HG03039 (cell line): ENCODE measurements around the gene ARHGEF6.
"Not testable (repeated sequence)": the region's sequence is repeated elsewhere in the genome, so short reads cannot be mapped to it uniquely, and the experiment has no call there.

Experiments
- ATAC-seq: cut with Tn5 transposase; IDR thresholded peaks from one replicate; pipeline ENCODE4 v1.9.1; 2021; ENCODE audit warnings: mild to moderate bottlenecking, moderate library complexity; ENCODE audit not compliant: unreplicated experiment

Gene ARHGEF6

DNA sequence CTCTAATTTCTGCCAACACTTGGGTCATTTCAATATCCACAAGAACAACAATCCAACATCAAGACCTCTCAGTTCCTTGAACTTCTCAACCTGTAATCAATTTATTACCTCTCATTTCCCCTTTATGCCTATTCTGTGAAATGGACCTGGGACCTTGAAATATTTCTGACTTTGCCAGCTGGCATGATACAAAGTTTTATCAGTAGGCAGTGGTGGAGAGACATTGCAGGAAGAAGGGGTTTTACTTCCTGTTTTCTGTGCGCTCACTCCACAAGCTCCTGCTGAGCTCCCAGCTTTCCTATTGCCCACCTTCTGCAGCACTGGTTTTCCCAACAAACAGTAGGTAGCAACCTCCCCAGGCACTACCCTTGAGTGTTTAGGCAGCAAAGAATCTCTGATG lies 3.5 kb upstream of the ARHGEF6 start:
- ATAC-seq = no peak

DNA sequence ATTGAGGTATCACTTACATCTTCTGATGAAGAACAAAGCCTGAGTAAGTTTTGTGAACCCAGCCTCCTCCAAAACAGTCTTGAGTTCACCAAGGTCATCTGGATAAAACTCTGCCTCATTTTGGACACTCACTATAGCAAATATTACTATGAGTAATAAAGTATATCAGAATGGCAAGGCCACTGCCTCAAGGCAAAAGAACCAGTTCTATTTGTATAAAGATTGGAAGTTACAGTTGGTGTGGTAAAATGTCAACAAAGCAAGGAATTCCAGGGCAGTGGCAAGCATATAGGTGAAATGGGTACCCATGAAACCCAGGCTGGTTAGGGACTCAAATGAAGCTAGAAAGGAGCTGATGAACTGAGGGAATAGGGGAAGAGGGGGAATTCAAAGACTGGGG lies 2.4 kb upstream of the ARHGEF6 start:
- ATAC-seq = no peak

DNA sequence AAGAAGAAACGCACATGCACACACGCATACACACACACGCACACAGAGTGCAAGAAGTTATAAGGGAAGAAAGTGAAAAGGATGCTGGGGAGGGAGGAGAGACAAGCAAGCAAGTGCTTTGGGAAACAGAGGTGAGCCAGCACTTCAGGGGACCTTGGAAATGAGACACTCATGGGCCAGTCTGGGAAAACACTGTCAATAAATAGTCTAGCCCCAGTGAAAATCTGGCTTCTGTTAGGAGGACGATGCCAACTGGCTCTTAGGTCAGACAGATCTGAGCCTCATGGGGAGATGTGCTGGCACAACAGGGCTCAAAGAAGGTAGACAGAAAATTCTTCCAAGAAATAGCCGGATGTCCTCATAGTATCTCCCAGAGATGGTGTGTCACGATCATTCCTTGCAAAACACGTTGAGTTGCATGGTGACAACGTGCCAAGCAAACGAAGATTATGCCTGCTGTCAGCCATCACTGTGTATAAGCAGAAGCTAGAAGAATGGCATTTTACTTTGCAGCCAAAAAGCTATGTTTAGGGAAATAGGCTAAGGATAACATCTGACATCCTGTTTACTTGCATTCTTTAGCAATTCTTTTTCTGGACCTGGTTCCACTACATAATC lies 557 bp upstream of the ARHGEF6 start:
- no peak for ATAC-seq

DNA sequence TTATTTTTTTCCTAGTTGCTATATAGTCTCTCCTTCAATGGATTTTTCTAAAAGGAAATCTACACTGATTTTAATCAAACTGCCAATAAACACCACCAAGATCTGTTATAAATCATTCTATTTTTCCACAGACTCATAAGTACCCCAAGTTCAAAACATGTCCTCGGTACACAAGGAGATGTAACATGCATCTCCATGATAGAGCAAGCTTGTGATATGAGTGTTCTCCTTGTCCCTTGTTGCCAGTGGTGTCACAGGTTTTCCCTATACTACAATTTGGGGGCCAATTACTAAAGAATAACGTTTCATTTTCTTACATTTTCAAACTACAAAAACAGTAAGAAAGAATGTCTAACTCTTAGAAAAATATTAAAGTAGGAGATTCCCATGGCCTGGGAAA lies 491 bp downstream of the ARHGEF6 start:
- ATAC-seq = no peak

DNA sequence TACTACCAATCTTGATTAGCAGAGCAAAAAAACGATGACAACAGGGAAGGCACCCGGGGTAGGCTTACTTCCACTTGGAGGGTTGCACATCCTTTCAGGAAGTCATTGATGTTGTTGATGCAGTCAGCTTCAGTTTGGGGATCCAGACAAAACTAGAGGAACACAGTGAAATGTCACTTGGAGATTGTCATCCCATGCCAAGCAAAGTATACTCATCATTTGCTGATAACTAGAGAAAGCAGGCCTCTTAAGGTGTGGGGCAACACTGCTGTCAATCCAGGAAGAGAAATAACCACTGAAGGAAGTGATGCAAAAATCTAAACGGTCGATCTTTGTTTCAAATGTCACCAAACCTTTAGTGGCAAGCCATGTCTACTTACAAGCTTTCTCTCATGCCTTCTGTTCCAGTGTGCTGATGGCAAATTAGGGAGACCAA lies 1.4 kb downstream of the ARHGEF6 start:
- ATAC-seq = no peak

DNA sequence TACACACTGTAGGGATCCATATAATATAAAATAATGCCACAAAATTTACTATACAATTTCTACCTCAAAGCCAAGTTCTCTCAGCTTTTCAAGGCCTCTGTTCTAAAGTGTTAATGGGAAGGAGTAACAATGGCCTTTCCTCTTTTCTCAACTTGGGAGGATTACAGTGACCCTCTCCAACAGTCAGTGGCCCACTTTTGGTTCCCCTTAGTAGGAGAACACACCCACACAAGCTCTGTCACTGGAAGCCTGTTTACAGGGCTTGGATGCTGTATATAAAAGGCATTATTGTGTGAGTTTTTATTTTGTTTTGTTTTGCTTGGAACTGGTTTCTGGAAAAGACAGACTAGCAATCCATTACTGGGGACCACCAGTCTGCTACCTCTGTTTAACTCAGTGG lies 1.8 kb downstream of the ARHGEF6 start:
- no peak for ATAC-seq

DNA sequence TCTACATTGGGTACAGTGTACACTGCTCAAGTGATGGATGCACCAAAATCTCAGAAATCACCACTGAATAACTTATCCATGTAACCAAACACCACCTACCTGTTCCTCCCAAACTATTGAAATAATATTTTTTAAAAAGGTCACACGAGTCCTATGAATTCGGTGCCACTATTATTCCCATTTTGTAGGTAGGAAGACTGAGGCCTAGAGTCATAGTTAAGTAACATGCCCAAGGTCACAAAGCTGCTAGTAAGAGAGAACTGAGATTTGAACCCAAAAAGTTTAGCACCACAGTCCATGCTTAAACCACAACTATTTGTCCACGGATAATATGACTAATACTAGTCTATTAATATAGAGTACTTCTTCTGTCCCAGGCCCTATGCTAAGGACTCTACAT lies 2.7 kb downstream of the ARHGEF6 start:
- no peak for ATAC-seq

DNA sequence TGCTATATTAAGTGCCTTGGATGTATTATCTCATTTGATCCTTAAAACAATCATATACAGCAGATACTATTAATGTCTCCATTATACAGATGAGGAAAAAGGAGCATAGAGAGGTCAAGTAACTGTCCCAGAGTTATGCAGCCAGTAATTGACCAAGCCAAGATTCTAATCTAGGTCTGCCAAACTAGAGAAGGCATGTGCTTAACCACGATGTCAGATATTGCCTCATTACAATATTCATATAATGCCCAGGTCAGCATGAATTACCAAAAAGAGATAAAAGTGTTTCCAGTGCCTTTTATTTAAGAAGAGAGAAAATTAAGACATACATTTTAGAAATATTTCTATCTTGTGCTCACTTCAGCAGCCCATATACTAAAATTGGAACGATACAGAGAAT lies 7.1 kb downstream of the ARHGEF6 start:
- no peak for ATAC-seq

DNA sequence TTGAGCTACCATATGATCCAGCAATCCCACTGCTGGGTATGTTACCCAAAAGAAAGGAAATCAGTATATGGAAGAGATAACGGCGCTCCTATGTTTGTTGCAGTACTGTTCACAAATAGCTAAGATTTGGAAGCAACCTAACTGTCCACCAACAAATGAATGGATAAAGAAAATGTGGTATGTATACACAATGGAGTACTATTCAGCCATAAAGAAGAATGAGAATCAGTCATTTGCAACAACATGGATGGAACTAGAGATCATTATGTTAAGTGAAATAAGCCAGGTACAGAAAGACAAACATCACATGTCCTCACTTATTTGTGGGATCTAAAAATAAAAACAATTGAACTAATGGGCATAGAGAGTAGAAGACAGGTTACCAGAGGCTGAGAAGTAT lies 8.9 kb downstream of the ARHGEF6 start:
- not testable (repeated sequence) for ATAC-seq

DNA sequence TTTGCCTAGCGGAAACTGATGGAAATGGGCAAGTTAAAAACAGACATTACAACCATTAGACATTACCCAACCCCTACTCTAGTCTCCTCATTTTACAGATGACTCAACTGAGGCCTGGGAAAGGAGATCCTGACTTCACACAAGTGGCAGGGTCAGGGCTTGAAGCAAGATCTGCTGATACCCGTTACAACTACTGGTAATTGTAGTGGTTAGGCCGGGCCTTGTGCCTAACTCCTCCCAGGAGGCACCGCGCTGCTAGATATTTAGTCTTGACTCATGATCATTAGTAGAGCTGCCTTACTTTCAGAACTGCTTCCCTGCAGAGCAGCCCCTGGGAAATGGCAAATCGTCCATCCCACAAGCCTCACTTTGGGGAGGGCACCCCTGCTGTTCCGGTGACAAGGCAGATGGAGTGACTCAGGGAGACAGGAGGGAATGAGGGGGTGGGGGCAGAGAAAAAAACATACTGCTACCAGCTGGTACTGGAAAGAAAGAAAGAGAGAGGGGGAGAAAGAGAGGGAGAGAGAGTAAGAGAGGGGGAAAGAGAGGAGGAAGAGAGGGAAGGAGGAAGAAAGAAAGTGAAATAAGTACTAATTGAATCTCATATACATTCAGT lies 12.2 kb downstream of the ARHGEF6 start:
- no peak for ATAC-seq

DNA sequence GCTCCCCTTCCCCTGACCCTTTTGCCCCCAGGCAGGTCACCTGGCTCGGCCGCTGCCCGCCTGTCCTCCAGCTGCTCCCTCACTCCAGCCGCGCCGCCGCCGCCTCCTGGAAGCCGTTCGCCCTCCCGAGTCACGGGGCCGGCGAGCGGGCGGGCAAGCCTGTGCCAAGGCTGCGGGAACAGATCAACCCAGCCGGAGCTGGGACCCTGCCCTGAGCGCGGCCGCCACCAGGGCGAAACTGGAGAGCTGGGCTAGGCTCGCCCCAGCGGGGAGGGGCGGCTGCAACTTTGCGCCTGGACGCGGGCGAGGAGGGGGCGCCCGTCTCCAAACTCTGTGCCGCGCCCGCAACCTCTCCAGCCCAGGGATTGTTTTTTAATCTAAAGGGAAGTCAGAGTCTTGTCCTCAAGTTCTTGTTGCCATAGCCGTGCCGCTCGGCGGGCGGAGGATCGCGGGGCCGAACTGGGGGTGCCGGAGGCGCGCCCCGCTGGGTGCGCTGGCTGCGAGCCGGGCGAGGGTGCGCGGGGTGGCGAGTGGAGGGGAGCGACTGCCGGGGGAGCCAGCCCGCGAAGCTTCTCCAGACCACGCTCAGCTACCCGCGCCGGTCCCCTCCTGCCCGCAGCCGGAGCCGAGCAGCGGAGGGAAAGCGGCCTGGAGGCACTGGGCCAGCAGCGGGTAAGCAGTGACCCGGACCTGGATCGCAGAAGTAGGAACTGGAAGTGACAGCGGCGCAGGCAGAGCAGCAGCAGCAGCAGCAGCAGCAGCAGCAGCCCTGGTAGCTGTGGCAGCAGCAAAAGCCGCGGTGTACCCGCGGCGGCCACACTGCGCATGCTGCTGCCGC lies 13.4 kb downstream of the ARHGEF6 start:
- ATAC-seq = peak; percentile 69

DNA sequence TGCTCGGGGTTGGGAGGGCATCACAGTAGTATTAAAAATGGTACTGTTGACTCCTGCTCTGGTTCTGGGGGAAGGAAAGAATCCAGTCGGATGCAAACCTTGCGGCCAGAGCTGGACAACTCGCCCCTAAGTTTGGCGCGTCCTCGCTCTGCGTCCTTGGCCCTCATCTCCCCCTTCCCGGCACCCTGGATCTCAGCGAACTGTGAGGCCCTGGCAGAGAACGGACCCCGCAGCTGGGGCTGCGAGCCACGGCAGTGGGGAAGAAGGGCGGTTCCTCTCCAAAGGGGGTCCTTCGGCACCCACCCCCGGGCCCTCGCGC lies 14.0 kb downstream of the ARHGEF6 start:
- no peak for ATAC-seq

DNA sequence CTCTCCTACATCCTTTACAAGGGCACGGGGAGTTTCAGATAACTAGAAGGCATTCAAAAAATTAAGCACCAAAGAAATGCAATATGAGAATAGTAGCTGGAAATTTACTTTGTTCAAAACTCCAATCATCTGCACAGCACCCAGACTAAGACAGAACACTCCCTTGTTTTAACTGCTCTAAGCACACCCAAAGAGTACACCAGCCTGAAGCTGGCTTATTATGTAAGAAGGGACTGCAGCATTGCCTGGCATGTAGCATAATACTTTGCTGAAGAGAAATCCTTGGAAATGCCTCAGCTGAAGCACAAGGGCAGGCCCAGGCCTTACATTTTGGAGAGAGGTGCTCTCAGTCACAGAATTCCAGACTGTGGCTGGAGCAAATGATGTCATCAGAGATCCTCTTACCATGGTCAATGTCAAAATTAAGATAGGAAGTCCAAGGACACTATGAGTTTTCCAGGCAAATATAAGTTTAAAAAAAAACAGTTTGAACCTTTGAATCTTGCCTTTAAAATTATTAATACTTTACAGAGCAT lies 14.8 kb downstream of the ARHGEF6 start:
- no peak for ATAC-seq

DNA sequence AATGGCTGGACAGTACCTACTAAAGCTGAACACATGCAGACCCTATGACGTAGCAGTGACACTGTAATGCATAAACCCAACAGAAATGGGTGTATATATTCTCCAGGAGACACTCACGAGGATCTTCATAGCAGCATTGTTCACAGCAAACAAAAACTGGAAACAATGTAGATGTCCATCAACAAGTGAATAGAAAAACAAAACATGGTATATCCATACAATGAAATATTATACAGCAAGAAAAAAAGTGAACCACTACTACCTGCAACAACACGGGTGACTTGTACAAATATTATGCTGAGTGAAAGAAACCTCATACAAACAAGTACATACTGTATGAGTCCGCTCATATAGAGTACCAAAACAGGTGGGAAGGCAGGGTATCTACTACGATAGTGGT lies 16.5 kb downstream of the ARHGEF6 start:
- no peak for ATAC-seq

DNA sequence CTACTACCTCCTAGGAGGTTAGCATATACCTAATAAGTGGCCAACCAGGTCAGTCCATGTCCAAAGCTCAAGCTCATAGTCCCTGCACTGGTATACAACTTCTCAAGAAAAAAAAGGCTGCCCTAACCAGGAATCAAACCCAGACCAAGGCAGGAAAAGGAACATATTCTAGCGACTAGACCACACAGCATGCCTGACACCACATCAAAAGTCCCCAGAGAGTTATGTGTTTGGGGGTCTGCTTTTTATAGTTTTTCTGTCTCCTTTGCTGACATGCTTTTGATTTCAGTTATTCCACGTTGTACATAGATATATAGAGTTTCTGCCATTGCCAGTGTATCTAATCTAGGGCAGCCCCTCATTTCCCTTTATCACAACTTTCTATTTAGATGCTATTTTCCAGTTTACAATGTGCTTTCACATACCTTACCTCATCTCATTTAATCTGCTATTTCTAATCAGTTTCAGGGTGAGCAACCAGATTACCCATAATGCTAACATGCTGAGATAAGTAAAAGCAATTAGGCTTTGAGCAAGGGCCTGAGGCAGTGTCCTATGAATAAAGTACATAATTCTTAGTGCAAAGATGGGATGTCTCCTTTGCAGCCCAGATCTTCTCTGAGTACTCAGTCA lies 17.8 kb downstream of the ARHGEF6 start:
- no peak for ATAC-seq

DNA sequence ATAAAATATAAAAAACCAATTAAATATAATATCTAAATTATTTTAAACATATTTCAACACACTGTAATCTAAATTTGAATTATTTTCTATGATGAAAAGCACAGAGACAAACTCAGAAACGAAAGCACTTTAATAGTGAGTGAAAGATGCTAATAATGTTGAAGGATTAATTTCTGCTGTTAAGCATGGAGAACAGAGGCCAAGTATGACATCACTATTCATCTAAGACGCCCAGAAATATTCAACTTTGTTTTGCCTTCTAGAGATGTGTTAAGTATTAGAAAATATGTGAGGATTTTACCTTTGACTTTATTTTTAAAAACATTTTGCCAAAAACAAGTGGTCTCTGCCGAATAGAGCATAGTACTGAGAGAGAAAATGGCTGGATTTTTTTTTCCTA lies 19.3 kb downstream of the ARHGEF6 start:
- no peak for ATAC-seq

DNA sequence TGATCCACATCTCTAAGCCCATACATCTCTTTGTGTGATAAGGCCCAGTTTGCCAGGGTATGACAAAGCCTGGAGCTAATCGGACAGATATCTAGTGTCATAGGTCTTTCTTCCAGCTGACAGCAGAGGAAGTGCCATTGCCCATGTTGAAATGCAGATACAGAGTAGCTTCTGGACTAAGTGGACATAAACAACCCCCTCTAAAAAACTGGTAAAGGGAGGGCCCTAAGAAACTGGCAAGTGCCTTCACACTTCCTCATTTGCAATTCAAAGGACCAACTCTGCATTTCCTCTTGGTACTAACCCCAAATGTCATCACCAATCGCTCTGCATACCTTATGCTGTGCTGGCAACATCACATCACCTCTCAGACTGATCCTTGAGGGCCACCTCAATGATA lies 20.8 kb downstream of the ARHGEF6 start:
- no peak for ATAC-seq

DNA sequence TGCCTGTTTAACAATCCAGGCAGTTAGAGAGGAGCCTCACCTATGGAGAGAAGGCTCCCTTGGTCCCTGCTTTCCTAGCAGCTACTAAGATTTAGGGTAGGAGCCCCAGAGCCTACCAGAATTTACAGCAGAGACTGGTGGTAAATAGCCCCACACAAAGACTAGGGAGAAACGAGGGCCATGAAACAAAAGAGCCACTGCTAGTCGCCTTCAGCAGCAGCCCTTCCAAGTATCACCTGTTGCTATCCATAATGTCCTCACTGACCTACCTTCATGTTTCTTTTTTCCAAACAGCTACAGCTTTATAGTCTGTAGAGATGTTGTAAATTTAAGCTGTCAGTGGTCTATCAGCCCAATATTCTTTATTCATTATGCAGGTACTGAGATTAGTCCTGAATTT lies 25.3 kb downstream of the ARHGEF6 start:
- no peak for ATAC-seq

DNA sequence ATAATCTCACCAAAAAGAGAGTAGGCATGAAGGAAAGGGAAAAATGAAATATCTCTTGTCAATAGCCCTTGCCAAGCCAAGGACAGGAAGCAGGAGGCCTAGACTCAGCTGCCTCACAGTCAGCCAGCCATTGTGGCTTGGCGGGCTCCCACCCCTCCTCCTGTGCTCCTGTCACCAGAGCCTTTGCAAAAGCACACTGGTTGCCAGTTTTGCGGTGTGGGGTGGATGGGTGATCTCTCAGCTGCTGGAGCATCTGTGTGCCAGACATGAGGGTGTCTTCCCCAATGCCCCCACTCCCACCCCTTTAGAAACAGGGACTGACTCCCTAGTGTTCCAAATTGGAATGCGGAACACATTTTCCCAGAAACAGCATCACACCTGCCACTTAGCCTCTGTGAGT lies 26.1 kb downstream of the ARHGEF6 start:
- ATAC-seq = no peak

DNA sequence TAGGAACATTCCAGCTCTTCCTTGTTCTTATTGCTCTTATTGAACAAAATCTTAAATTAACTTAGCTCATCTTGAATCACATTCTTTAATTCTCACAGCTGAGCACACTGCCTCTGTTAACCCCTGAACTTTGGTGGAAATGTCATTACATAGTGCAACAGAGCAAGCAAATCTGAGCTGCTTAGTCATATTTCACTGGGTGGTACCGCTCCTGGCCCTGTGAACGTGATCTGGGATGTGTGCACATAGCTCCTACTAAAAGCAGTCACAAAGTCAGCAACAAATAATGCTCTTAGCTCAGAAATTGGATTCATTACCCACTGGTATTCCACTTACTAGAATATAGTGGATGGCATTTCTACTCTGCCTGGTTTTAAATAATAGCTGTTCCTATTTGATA lies 27.9 kb downstream of the ARHGEF6 start:
- ATAC-seq = no peak

DNA sequence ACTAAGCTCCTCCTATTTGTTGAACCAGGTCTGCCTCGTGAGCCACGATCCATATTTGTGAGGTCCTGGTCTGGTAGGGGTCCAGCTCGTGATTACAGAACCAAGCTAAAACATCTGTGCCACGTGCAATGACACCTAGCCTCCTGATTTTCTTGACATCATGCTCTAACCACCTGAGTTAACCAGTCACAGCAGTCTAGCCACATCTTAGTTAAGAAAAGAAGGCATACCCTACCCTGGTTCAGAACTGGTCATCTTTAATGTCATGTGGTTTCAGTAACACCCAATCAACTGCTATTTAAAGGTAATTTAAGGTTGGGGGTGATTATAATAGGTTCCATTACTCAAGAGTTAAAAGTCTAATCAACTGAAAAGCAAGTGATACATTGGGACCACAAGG lies 28.4 kb downstream of the ARHGEF6 start:
- ATAC-seq = no peak

DNA sequence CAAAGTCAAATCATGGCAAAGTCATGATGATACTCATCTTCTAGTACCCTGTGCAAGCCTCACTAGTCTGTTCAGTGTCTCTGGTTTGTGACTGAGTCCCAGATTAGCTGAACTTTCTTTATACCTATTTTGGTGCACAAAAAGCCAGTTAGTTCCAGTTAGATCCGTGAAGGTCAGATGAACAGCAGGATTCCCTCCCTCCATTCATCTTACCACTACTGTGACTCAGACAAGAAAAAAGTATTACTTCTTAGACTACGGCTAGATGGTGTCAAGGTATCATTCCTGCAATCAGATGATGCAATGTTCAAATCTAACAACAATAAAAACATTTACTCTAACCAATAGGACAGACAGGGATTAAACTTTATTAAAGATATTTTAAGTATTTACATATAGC lies 30.4 kb downstream of the ARHGEF6 start:
- ATAC-seq = no peak
